NCI-H2227 (cell line): ENCODE results near the gene FOXR2.
A peak's percentile ranks its signal among the peaks of the same experiment; 100 is the strongest.

Source experiments
- DNase-seq: peaks from one replicate; lab custom pipeline; 2025; ENCODE audit not compliant: unreplicated experiment; lab: John Stamatoyannopoulos, UW

The FOXR2 gene, protein sequence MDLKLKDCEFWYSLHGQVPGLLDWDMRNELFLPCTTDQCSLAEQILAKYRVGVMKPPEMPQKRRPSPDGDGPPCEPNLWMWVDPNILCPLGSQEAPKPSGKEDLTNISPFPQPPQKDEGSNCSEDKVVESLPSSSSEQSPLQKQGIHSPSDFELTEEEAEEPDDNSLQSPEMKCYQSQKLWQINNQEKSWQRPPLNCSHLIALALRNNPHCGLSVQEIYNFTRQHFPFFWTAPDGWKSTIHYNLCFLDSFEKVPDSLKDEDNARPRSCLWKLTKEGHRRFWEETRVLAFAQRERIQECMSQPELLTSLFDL

DNA sequence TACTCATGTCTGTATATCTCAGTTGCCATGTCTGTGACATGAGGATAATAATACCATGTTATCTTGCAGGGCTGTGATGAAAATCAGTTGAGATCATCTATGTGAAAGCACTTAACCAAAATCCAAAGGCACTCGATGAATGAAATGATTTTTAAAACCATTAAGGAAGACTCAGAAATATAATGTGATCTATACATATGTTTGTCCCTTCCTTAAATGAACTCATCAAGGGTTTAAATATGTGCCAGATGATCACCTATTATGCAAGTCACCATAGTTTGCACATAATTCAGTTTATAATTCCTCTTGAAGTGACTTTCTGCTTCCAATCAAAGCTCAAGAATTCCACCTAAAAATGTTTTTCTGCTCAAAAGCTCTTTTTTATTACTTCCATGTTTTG lies at the start of gene FOXR2:
Gene FOXR2, plus strand, starts transcription at position 301 of the 400 bp plus-strand sequence. CDS start 312 bp downstream, outside the sequence.
- DNase-seq = no peak

DNA sequence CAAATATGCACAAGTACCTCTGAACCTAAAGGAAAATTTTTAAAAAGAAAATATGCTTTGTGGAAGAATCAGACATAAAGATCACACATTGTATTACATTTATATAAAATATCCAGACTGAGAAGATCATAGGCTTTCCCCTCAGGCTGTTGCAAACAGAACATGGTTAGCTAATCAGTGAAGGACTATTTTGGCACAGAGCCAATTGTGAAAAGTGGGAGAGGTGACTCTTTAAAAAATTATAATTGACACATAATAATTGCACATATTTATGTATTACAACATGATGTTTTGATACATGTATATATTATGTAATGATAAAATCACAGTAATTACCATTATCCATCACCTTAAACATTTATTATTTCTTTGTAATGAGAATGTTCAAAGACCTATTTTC lies 44.1 kb upstream of the FOXR2 start:
- DNase-seq = no peak

DNA sequence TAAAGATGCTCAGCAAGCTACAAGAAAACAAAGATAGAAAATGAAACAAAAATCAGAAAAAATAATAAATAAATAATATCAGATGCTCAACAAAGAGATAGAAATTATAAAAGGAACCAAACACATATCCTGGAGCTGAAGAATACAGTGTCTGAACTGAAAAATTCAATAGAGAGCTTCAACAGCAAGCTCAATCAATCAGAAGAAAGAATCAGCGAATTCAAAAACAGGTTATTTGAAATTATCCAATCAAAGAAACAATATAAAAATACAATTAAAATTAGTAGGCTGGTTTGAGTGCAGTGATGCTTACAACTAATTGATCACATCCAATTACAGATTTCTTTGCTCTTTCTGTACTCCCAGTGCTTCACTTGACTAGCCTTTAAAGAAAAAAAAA lies 40.8 kb upstream of the FOXR2 start:
- DNase-seq = no peak

- peak; percentile 78 for DNase-seq
Measured at GRCh38 chrX:55593296-55593695, 29.9 kb upstream of the FOXR2 start.

DNA sequence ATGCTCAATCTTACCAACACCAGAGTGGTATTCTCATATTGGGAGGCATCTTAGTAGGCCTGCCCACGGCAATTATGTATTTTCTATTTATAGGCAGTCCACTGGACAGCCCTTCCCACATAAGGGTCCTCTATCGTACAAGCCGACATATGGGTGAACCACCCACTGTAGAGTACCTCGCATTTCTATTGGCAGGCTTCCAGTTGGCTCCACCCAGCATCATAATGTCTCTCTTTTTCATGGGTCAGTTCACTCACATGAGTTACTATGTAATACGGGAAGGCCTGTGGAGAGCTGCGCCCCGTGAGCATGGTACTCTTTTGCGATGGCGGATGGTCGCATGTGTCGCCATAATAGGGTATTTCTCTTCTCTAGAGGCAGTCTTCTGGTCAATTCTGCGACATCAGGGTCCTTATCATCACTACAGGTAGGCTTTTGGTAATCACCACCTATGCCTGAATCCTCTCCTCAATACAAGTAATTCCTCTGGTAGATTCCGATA lies 29.4 kb upstream of the FOXR2 start:
- peak; percentile 96 for DNase-seq

GRCh38 chrX:55598333-55598732 lies 24.9 kb upstream of the FOXR2 start:
- DNase-seq = no peak

DNA sequence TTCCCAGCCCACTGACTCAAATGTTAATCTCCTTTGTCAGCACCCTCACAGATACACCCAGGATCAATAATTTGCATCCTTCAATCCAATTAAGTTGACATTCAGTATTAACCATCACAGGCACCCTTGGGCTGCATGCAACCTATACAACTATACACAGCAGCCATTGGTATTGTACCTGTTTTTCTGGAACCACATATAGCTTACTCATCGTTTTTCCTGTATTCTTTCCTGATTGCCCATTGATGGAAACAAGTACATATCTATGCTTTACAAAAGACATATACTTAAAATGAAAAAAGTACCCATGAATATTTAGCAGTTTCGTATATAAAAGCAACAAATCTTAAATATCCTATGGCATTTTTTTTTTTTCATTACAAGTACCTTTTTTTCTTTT lies 3.7 kb upstream of the FOXR2 start:
- no peak for DNase-seq

- no peak for DNase-seq
Measured at GRCh38 chrX:55624403-55624802, 1.2 kb downstream of the FOXR2 start.

DNA sequence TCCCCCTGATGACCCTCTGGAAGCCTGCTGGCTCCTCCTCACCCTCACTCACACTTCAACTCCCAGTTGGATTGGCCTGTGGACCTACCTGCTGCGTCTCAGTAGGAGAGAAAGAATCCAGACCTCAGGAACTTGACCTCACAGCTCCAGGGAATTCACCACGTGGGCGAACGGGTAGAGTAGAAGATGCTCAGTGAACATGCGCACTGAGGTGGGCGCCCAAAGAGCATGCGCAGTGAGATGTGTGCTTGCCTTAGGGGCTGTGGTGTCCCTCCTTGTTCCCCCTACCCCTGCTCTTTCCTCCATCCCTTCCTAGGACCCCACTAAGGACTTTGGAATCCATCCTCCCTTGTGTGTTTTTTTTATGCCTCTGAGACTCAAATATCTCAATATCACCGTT lies 12.9 kb downstream of the FOXR2 start:
- no peak for DNase-seq

DNA sequence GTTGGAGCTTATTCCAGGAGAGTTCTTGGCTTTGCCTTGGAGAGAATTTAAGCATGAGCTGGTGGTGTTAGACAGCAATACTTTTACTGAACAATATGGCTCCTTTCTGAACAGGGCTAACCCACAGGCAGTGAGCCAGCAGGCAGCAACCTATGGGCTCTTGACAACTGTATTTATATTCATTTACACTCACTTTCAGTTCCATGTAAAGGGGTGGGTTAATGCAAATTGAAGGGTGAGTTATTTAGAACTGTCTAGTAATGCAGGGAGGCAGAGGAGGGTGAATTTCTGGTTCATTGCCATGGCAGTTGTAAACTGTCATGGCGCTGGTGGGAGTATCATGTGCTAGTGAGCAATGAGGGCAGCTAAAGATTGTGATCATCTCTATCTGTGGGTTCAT lies 15.7 kb downstream of the FOXR2 start:
- no peak for DNase-seq

DNA sequence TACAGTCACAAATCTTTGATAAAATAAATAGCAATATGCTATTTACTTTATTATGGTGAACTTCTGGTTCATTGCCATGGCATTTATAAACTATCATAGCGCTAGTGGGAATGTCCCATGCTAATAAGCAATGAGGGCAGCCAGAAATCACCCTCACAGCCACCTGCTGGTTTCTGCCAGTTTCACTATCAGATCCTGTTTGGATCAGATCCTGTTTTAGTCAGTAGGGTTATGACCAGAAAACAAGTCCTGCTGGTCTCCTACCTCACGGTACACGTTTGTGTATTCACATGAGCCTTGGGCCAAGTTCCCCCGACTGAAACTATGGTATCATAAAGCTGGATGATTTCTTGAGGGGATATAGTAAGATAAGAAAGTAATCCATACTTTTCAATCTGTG lies 17.7 kb downstream of the FOXR2 start:
- no peak for DNase-seq

GRCh38 chrX:55648434-55648833 lies 25.2 kb downstream of the FOXR2 start:
- DNase-seq = no peak

GRCh38 chrX:55659931-55660330 lies 36.7 kb downstream of the FOXR2 start:
- DNase-seq = no peak

DNA sequence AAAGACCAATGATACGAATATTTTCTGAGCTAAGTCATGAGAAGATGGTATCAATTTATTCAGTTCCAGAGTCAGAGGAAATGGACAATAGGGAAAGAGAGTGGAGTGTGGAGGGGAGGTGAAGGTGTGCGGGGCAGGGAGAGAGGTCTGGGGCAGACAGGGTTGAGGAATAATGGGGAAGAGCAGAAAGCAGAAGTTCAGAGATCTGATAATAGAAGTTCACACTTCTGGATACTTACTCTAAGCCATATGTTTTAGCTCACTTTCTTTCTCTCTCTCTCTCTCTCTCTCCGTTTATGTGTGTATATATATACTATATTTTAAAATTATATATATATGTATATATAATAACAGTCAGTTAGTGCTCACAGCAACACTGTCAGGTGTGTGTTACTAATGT lies 40.4 kb downstream of the FOXR2 start:
- DNase-seq = no peak

DNA sequence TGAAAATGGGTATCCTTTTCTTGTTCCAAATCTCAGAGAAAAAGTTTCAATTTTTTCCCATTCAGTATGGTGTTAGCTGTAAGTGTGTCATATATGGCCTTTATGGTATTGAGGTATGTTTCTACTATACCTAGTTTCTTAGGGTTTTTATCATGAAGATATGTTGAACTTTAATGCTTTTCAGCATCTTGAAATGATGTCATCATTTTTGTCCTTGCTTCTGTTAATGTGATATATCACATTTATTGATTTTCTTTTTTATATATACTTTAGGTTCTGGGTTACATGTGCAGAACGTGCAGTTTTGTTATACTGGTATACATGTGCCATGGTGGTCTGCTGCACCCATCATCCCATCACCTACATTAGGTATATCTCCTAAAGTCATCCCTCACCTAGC lies 44.9 kb downstream of the FOXR2 start:
- DNase-seq = no peak
